Hematopoietic multipotent progenitor cell treated with erythropoietin and hydrocortisone succinate and interleukin-3 and kit ligand, for 8 days (in vitro differentiated cells): ENCODE results near the gene SLC22A23.
"Not testable (repeated sequence)": the region's sequence is repeated elsewhere in the genome, so short reads cannot be mapped to it uniquely, and the experiment has no call there.

ENCODE experiments used
- DNase-seq: peaks from one replicate; pipeline ENCODE4 v3.0.0-alpha.2; 2015

The SLC22A23 gene

DNA sequence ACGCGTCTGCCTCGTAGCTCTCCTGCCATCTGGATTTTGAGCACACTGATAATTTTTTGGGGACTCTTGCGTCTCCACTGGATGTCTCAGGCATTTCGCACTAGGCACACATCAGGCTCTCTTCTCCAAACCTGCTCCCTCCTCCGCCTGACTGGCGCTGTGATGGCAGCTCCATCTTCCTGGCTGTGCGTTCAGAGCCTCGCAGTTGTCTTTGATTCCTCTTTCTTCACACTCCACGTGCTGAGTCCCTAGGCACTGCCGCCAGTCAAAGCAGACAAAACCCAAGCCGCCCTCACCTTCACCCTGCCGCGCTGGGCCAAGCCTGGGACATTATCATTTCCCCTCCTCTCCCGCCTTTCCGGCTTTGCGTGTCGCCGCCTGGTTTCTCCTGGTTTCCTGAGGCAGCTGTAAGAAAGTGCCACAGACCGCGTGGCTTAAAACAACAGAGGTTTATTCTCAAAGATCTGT is 197.3 kb downstream of the SLC22A23 start:
- DNase-seq, result peak; percentile 69

DNA sequence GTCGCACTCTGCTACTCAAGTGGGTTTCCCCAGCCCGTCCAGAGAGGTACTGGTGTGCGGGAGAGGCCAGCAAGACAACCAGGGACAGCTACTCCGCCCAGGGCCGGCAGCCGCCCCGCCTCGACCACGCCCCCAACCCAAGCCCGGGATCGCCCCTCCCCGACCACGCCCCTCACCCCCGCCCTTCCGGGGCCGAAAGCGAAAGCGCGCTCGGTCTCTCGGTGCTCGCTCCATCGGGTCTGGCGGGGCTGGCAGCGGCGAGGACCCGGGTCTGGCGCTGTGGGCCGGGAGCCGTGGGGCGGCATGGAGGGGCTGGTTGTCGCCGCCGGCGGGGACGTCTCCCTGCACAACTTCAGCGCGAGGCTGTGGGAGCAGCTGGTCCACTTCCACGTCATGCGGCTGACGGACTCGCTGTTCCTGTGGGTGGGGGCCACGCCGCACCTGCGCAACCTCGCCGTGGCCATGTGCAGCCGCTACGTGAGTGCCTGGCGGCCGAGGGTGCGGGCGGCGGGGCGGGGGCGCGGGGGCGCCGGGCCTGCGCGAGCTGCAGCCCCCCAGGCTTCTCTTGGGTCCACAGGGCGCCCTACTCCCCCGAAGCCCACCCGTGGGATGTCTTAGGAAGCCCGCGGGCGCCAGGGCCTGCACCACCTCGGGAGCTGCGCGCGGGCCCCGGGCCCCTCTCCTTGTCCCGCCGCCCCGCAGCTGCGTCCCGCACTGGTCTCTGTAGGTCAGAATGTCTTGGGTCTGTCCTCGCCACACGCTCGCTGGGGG is 197.9 kb downstream of the SLC22A23 start, which contains the start of gene PSMG4:
PSMG4 (plus strand) TSS at position 228 of the 771 bp plus-strand sequence; CDS start at position 304, 76 bp downstream.
- DNase-seq, result peak; percentile 80

DNA sequence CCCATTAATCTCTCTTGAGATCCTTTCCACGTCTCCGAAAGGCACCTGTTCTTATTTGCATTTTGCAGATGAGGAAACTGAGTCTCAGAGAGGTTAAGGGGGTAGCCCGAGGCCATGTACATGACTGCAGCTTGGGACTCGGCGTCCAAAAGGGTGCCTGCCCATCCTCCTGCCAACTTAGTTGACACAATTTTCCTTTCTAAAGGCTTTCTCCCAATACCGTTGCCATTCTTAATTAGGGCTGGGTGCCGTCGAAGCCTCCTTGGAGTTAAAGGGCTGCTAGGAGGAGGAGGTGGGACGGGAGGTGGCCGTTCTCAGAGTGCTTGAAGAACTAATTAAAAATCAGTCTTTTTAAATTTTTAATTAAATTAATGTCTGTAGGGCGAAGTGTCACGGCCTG is 198.6 kb downstream of the SLC22A23 start:
- no peak for DNase-seq

DNA sequence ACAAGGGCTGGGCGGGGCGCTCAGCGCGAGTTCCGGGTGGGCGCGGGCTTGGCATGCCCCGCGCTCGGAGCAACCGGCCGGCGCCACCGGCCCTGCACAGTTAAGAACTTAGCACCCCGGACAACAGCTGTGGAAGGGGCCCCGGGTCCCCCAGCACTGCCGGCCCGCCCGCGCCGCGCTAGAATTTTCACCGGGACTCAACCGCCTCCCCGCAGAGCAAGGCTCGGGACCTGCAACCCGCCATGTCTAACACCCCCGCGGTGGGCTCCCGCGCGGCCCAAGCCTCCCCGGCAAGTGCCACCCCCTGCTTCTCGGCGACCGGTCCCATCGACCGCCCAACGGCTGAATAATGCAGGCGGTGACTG is 203.3 kb downstream of the SLC22A23 start:
- no peak for DNase-seq

DNA sequence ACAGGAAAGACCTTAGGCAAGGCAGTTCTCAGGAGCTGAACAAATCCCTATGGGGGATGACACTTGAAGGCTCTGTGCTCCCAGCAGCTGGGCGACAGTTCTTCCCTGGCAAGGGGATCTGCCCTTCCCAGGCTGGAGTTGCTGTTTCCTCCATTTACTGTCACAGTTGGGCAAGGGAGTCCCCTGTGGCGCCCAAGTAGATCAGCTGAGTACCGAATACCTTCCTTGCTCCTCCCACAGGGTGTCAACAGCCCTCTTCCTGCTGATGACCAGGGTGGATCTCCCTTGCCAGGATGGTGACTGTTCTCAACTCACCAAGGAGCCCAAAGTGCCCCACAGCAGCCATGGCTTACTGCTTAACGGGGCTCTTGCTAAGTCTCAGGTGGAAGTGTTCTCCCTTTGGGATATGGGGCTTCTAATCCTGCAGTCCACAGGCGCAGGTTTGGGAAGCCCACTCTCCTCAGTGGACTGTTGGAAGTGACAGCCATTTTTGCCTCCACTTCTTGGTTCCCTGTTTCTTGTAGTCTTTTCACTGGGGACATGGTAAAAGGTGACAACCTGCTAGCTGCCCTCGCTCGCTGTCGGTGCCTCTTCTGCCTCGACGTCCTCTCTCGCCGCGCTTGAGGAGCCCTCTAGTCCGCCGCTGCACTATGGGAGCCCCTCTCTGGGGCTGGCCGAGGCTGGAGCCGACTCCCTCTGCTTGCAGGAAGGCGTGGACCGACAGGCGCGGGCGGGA is 203.8 kb downstream of the SLC22A23 start:
- no peak for DNase-seq

DNA sequence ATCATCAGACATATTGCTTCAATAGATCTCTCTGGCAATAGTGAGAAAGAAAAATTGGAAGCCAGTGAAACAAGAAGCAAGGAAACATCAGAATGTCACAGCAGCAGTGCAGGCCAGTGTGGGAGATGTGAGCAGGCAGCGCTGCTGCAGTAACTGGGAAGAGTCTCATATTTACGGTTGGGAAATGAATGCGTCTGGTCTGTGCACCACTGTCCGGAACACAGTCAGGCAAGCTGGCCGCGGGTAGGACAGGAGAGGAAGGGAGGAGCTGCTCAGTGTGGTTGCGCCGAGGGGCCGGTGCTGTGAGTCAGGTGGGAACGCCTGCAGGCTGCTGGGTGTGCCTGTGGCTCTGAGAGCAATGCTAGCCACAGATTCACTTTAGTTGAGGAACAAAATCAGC is 204.5 kb downstream of the SLC22A23 start:
- peak; percentile 25 for DNase-seq

DNA sequence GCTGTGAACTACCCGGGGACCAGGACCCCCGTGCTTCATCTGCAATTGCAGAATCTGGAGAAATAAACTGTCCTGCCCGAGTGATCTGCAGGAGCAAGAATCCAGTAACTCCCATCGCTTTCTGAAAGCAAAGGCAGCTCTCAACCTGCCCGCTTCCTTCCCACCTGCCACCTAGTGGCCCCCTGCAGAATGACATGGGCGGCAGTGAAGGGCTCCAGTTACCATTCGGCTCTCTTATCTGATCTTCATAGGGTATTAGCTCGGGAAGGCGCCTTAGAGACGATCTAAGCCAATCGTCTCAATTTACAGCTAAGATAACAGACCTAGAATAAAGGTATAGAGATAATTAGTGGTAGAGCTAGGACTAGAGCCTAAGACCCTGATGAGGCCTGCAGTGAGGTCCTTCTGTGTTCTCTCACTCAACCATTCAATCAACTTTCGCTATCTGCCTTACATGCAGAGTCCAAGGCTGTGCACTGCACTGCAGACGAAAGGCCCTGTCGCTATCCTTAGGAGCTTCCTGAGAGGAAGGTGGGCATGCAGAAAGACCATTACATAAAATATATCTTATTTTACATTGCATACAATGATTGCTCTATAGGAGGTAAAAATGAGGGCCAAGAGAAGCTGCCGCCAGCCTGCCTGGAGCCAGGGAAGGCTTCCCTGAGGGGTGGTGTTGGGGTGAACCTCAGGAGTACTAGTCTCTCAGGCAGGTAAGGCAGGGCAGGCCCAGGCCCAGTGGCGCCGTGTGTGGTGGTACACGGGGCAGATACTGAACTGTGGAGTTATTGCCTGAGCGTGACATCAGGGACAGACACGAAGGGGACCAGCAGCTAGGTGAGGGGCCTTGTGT is 205.2 kb downstream of the SLC22A23 start:
- peak; percentile 92 for DNase-seq

DNA sequence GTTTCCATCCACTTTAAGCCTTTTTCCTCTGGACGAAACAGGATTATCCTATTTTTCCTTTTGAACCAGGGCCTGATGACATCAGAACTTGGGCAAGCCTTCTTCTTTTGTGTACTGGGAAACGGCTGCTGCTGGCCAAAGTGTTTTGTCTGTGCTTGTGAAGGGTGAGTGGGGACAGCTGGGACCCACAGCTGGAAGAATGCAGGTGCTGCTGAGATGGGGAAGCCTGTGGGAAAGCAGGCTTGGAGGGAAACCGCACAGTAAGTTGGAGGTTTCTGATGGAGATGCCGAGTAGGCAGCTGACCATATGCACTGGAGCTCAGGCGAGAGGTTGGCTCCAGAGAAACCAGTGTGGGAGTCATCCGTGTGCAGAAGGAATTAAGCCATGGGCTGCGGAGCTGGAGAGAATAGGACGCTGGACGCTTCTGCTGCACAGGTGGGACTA is 206.6 kb downstream of the SLC22A23 start:
- no peak for DNase-seq

DNA sequence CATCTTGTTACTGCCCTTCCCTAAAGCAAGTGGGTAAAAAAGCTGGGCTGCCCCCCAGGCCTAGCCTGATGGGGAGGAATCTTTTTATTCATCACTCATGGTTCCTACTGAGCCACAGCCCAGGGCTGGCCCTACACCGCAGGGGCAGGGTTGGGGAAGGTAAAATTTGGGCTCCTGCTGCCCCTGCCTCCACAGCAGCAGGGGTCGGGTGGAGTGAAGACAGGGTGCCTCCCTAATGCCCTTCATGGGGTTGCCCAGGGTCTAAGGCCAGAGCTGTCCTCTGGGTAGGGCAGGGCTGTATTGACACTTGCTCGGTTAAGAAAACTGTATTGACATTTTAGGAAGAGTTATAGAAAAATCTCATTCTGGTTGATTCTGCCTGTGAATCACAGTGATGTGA is 207.0 kb downstream of the SLC22A23 start:
- DNase-seq, result no peak

DNA sequence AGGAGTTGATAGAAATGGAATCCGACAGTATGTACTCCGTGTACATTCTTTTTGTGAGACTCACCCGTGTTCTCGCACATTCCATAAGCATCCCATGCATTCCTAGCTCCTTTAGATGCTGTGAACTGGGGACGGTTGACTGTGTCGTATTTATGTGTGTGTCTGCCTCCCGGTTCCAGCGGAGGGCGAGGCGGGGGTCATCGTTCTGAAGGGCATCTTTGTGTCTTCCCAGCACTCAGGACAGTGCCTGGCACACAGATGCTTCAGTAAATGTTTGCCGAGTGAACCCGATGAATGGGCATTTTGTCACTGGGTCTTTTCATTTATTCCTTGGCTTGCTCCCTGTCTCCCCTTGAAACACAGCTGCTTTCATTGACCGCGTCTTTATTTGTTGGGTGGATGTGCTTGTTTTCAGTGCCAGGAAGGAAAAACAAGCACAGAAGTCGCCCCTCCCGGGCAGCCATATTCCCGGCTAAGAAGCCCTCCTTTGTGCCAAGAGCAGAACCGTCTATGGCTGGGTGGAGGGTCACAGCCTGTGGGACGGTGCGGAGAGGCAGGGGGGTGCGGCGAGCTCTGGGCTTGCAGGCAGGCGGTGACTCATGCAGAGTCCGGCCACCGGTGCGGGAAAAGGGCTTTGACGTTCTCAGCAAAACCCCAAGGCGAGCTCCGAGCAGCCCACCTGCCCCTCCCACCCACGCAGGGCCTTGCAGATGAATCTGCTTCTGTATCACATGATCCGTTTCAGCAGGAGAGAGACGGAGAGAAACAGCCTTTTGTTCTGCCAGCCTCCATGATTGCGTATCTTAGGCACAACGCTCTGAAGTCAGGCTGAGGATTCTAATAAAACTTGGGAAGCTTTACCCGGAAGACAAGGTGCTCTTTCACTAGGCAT is 209.3 kb downstream of the SLC22A23 start:
- DNase-seq, result no peak

DNA sequence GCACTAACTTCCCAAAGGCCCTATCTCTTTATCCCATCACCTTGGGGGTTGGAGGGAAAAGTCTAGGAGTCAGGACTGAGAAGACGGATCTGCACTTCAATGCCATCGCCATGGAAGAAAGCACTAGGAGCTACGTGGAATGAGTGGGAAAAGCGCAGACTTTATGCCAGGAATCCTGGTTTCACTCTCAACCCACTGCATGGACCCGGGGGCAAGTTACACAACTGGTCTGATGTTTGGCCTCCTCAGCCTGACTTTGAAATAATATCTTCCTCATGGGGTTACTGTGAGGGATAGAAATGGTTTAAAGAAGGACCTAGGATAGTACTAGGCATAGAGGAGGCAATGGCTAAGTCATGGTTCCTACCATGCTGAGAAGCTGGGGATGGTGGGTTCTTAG is 211.6 kb downstream of the SLC22A23 start:
- no peak for DNase-seq

DNA sequence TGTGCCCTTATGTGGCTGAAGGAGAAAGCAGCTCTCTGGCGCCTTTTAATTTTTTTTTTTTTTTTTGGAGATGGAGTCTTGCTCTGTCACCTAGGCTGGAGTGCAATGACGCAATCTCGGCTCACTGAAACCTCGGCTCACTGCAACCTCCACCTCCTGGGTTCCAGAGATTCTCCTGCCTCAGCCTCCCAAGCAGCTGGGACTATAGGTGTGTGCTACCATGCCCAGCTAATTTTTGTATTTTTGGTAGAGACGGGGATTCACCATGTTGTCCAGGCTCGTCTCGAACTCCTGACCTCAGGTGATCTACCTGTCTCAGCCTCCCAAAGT is 212.1 kb downstream of the SLC22A23 start:
- DNase-seq, result not testable (repeated sequence)

DNA sequence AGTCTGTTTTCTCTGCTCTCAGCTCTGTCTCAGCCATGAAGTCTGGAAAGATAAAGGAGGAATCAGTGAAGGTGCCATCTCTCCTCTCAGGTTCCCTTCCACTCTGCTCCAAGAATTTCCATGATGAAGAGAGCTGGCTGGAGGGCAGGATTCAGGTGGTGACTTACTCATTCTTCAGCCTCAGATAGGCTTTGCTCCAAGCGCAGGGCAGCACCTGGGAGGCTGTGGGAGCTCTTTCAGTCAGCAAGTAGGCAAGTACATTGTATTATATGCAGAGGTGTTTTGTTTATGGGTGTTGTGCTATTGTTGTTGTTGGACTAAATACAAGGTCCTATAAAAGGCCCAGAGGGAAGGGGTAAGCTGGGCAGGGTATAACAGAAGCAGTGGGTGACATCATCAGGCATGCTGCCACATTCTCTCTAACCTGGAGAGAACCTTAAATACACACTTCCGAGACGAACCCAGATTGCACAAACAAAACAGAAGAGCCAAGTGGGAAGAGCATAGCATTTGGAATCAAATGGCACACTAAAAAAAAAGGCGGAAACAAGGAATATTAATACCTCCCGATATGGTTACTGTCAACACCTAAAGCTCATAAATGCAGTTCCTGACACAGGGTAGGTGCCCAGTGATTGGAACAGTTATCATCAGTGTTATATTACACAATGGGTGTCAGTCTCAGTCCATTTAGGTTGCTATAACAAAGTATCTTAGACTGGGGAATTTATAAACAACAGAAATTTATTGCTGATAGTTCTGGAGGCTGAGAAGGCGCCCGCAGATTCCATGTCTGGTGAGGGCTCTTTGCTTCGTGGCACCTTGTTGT is 212.6 kb downstream of the SLC22A23 start:
- no peak for DNase-seq

DNA sequence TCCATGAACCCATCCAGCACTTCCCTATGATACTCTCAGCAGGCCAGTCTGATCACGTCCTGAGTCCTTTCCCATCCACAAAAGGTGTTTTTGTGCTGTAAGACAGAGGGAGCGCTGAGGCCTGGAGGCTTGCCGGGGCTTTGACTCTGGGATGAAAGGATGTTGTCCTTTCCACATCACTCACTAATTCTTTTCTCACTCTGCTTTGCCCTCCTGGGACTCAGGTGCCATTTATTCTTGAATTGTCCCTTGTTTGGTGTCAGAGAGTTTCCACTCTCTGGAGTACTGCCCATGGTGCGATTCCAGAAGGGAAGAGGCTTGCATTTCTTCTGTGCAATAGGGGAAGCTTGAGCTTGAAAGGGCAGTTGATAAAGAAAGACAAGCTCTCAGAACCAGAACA is 214.1 kb downstream of the SLC22A23 start:
- no peak for DNase-seq

DNA sequence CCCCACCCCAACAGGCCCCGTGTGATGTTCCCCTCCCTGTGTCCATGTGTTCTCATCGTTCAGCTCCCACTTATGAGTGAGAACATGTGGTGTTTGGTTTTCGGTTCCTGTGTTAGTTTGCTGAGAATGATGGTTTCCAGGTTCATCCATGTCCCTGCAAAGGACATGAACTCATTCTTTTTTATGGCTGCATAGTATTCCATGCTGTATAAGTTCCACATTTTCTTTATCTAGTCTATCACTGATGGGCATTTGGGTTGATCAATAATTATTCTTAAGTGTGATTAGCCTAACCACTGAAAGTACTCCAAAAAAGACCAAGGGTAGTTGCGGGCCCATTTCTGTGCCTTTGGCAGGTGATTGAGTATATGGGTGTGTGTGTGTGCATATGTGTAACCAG is 215.1 kb downstream of the SLC22A23 start:
- not testable (repeated sequence) for DNase-seq

DNA sequence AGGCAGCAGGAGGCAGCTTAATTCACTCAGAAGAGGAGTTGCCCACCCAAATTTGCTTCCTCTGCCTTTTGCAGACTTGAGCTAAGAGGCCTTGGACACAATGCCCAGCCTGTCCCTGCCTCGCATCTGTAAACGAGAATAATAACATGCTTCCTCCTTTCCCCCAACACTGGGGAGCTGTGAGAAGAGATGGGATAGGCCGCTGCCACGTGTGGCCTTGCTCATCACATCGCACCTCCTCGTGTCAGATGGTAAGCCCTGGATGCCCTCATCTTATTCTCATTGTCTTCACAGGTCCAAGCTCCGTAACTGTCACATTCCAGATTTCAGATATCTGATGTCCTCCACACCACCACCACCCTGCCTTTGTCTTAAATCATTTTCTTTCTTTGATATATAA is 216.3 kb downstream of the SLC22A23 start:
- DNase-seq, result no peak

DNA sequence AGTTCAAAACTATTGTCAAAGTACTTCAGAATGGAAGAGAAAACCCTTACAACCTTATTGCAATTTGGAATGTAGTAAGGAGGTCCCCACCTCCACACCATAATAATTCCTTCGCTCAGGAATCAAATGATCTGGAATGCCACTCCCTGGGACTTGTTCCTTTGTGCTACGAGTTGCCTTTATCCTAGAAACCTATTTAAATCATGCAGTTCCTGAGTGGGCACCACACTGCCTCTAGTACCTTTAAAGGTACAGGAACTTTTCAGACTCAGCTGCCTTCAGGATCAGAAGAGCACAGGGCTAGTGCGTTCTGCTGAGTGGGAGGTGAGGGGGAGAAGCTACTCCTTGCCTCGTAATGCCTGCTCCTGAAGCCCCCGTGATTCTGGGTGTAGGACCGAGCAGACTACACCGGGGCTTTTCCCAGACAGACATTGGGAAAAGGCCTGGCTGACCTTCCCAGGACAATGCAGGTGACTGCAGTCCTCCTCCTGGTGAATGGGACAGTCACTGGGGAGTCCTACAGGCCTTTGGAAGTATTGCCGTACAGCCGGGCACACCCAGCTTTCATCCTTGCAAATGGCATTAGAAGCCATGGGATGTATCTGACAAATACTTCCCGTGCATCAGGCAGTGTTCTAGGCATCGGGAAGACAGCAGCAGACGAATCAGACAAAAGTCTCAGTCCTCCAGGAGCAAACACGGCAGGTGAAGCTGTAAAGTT is 217.6 kb downstream of the SLC22A23 start:
- DNase-seq, result no peak

DNA sequence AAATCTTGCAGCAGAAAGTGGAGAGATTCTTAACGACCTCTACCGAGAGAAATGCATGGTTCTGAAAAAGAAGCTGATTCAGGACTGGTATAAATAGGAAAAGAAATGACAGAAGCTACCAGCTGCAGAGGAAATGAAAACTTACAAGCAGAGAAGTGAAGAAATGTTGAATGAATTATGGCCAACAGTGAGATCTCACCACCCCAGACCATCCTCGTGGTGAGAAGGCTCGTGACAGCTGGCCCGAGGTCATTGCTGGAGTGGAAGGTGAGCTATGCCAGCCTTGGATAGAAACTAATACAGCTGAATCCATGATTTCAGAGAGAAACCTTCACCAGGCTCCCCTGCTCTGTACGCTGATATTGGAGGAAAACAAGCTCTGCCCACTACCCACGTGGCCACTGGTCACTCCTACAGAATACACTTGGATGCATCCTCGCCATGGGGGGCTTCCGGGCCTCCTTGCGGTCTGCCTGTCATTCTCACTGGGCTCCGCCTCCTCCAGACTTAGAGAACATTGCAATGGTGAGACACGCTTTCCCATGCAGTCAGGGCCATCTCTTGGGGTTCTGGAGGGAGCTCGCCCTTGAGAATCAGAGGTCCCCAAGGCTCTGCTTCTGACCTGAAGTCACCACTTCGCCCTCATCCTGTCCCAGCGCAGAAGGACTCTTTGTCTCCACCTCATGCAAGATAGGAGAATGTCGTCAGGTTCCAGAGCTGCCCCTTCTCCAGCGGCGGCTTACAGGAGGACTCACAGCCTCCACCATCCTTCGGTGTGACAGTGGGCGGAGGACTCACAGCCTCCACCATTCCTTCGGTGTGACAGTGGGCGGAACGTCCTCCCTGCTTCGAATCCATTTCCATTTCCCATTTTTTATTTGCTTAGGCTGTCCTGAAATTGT is 218.8 kb downstream of the SLC22A23 start:
- DNase-seq, result no peak

DNA sequence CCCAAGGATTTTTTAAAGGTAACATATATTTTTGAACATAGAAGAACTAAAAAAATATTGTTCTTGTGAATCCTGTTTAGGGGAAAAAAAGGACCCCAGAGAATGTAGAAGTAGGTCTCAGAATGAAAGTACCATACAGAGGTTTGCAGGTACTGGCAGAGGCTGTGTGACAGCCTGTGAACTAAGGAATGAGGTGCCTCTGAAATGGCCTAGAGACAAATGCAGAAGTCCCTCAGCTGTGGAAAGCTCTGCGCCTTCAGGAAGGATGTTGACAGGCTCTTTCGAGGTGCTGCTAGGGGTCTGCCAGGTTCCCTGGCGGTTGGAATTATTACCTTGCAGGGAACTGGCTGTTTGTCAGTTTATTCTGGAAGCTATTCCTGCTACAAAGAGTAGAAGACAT is 220.8 kb downstream of the SLC22A23 start:
- no peak for DNase-seq

DNA sequence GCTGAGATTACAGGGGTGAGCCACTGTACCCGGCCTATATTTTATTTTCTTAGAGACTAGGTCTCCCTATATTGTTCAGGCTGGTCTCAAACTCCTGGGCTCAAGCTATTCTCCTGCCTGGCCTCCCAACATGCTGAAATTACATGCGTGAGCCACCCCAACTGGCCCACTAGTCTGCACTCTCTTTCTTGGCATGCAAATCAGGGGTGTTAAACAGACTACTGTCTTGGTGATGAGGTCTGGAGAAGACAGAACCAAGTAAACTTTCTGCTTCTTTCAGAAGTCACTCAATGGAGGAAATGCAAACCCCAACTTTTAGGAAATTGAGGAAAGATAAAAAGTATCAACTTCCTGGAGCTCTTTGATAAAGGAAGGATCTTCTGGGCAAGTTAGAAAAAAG is 221.4 kb downstream of the SLC22A23 start:
- no peak for DNase-seq
